GM12878 (cell line): ENCODE data around the gene NES.

Experiments
- ASH2L ChIP-seq: fragments of 300-600, 200-600 bp; sonication (generic); IDR thresholded peaks from 2 replicates; pipeline ENCODE4 v1.6.1; 2017; ENCODE audit warnings: low read depth, mild to moderate bottlenecking, borderline replicate concordance
- EP300 ChIP-seq, 2 experiments: fragments of 150-350 bp in 1 of 2; IDR thresholded peaks; 2 replicates each; pipeline ENCODE4 v1.6.1; 2011 to 2012; ENCODE audit warnings: low read depth in 2 of 2, low read length in 2 of 2, borderline replicate concordance in 1 of 2, improper control_type of control experiment in 1 of 2, inconsistent platforms in 1 of 2; ENCODE audit not compliant: control insufficient read depth in 1 of 2
- EZH2 ChIP-seq: IDR thresholded peaks from 2 replicates; pipeline ENCODE4 v1.6.1; 2012; ENCODE audit warnings: low read depth, mild to moderate bottlenecking, control low read depth, inconsistent platforms, low read length, borderline replicate concordance; ENCODE audit not compliant: control insufficient read depth
- KAT2A ChIP-seq: conservative IDR thresholded peaks from 2 replicates; pipeline ENCODE4 v1.6.1; 2011; ENCODE audit warnings: low read depth, low read length; ENCODE audit not compliant: control insufficient read depth
- MEF2B ChIP-seq: fragments of 450-650 bp; IDR thresholded peaks from 2 replicates; pipeline ENCODE4 v1.6.1; 2018; ENCODE audit warnings: mild to moderate bottlenecking, moderate library complexity; ENCODE audit not compliant: partially characterized antibody, poor library complexity, severe bottlenecking
- NFXL1 ChIP-seq: fragments of 450-650 bp; IDR thresholded peaks from 2 replicates; pipeline ENCODE4 v1.6.1; 2017; ENCODE audit warnings: antibody characterized with exemption, mild to moderate bottlenecking, borderline replicate concordance
- POLR2A ChIP-seq: IDR thresholded peaks from 2 replicates; pipeline ENCODE4 v1.6.1; 2011; ENCODE audit warnings: low read depth, mild to moderate bottlenecking, low read length
- RFX5 ChIP-seq: IDR thresholded peaks from 2 replicates; pipeline ENCODE4 v1.6.1; 2011; ENCODE audit warnings: low read depth, low read length, improper control_type of control experiment
- TF ChIP-seq, protein P1 (sequence below), 3 experiments: IDR thresholded peaks in 2 of 3; conservative IDR thresholded peaks in 1 of 3; 2 replicates each; pipeline ENCODE4 v1.5.1; 2011; ENCODE audit warnings: low read depth in 3 of 3, low read length in 3 of 3, mild to moderate bottlenecking in 3 of 3, control low read depth in 2 of 3, moderate library complexity in 2 of 3, inconsistent platforms in 1 of 3, mixed read lengths in 1 of 3; ENCODE audit not compliant: control insufficient read depth in 2 of 3, insufficient read depth in 1 of 3; ENCODE audit errors: extremely low read depth in 1 of 3
- TF ChIP-seq, protein P2 (sequence below): IDR thresholded peaks from 2 replicates; pipeline ENCODE4 v1.6.1; 2012; ENCODE audit warnings: low read depth, low read length, improper control_type of control experiment

DNA sequence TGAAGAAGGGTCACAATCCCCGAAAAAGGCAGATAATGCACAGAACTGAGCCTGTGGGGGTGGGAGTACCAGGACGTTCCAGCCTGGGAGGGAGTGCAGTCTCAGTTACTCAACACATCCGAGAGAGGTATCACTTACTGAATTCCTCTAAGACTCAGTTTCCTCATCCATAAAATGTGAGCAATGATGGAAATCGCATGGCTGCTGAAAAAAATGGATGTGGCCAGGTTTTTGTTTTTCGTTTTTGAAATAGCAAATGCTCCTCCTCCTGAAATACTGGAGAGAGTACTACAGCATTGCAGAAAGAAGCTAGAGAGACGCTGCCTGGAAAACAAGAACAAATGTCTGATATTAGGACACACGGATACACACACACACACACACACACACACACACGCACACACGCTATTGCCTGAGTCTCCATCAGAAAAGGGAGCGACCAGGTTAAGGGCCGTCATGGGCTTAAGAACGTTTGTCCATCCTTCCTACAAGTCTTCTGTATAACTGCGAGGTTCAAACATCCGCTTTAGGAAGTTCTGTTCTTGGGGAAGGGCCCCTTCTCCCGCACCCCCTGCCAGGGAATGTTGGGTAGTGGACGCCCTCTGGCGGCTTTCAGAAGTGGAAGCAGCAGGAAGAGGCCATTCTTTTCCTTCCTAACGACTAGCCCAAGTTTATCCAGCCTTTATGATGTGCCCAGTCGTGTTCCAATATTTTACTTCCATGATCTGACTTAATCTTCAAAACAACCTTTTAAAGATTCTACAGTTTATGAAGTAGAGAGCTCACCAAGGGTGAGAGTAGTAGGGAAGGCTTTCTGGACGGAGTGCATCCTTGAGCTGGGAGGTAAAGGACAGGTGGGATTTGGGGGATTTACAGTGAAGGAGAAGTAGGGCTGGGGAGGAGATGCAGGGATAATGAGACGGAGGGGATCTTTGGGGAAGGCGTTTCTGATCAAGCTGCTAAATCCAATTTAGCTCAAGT lies 699 bp upstream of the NES start:
- TF ChIP-seq, protein P1, sequence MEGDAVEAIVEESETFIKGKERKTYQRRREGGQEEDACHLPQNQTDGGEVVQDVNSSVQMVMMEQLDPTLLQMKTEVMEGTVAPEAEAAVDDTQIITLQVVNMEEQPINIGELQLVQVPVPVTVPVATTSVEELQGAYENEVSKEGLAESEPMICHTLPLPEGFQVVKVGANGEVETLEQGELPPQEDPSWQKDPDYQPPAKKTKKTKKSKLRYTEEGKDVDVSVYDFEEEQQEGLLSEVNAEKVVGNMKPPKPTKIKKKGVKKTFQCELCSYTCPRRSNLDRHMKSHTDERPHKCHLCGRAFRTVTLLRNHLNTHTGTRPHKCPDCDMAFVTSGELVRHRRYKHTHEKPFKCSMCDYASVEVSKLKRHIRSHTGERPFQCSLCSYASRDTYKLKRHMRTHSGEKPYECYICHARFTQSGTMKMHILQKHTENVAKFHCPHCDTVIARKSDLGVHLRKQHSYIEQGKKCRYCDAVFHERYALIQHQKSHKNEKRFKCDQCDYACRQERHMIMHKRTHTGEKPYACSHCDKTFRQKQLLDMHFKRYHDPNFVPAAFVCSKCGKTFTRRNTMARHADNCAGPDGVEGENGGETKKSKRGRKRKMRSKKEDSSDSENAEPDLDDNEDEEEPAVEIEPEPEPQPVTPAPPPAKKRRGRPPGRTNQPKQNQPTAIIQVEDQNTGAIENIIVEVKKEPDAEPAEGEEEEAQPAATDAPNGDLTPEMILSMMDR (IDR thresholded peaks at IDR 0.05 in 2 of 3, conservative IDR thresholded peaks at IDR 0.05 in 1 of 3; ENCODE audit: control insufficient read depth in 2 of 3, extremely low read depth in 1 of 3, insufficient read depth in 1 of 3, low read depth in 3 of 3, low read length in 3 of 3): peak; percentile 79 to 86 (median 83)
- TF ChIP-seq MEF2B: no peak
- TF ChIP-seq POLR2A: no peak
- TF ChIP-seq RFX5: no peak
- no peak for TF ChIP-seq KAT2A
- no peak for TF ChIP-seq ASH2L
- TF ChIP-seq EZH2: no peak
- TF ChIP-seq EP300 (IDR thresholded peaks at IDR 0.05; ENCODE audit: borderline replicate concordance in 1 of 2, control insufficient read depth in 1 of 2, low read depth in 2 of 2, low read length in 2 of 2): no peak
- TF ChIP-seq, protein P2, sequence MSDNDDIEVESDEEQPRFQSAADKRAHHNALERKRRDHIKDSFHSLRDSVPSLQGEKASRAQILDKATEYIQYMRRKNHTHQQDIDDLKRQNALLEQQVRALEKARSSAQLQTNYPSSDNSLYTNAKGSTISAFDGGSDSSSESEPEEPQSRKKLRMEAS: no peak
- no peak for TF ChIP-seq NFXL1
